ENCODE measurements around the gene LOXL3. TPM values are rescaled to one million over a fixed set of nuclear protein-coding genes. Genes with fewer than 3 reads are reported as not detected.
A peak's percentile ranks its signal among the peaks of the same experiment; 100 is the strongest.
"Not testable (repeated sequence)": the region's sequence is repeated elsewhere in the genome, so short reads cannot be mapped to it uniquely, and the experiment has no call there.

LOXL3 gene
- polyA plus RNA-seq, 1 donor from 2014 or later, result 20.1 TPM

- no peak overlapping the region for H2AFZ ChIP-seq (ENCODE audit: low read depth, low read length)
- no peaks in the 10 kb centered on the region for H3F3A ChIP-seq (ENCODE audit: insufficient read depth, low read length, poor library complexity, severe bottlenecking)
- peaks cover 8% of the 10 kb centered on the region for H3K79me2 ChIP-seq (replicated peaks; ENCODE audit: insufficient read depth, low read length)
Measured at GRCh38 chr2:74486141-74486540, 67.6 kb downstream of the LOXL3 start.

GRCh38 chr2:74483675-74484164 lies 70.0 kb downstream of the LOXL3 start:
- H3K9me2 ChIP-seq (ENCODE audit: insufficient read depth, low read length); H3K36me3 ChIP-seq (ENCODE audit: insufficient read depth, low read length); H3F3A ChIP-seq (ENCODE audit: insufficient read depth, low read length, poor library complexity, severe bottlenecking); H3K9me3 ChIP-seq (ENCODE audit: low read length); H3K27me3 ChIP-seq (ENCODE audit: insufficient read depth, low read depth, low read length); H2AFZ ChIP-seq (ENCODE audit: low read depth, low read length); H3K27ac ChIP-seq (ENCODE audit: low read length); H4K20me1 ChIP-seq (ENCODE audit: insufficient read depth): not testable (repeated sequence)
- H3K9ac ChIP-seq (ENCODE audit: low read length), result peak overlapping the region; percentile 94
- peak overlapping the region; percentile 97 for H3K4me2 ChIP-seq (ENCODE audit: low read length)
- peak overlapping the region; percentile 100 for H3K4me3 ChIP-seq (ENCODE audit: low read length)
- H3K79me2 ChIP-seq (replicated peaks; ENCODE audit: insufficient read depth, low read length), result peaks cover 26% of the 10 kb centered on the region

More at GRCh38 chr2:74486141-74486540, 67.6 kb downstream of the LOXL3 start:
- Histone ChIP-seq H3K36me3 (ENCODE audit: insufficient read depth, low read length) (no peaks in the 10 kb centered on the region), H3K9me3 (ENCODE audit: low read length) (no peaks in the 10 kb centered on the region), H4K20me1 (ENCODE audit: insufficient read depth) (no peaks in the 10 kb centered on the region), H3K9ac (ENCODE audit: low read length) (no peak overlapping the region), H3K27me3 (ENCODE audit: insufficient read depth, low read depth, low read length) (no peaks in the 10 kb centered on the region), H3K27ac (ENCODE audit: low read length) (no peak overlapping the region), H3K4me3 (ENCODE audit: low read length) (no peak overlapping the region), H3K9me2 (ENCODE audit: insufficient read depth, low read length) (no peaks in the 10 kb centered on the region), H3K4me2 (ENCODE audit: low read length) (no peak overlapping the region)
- TF ChIP-seq REST (IDR thresholded peaks at IDR 0.05; ENCODE audit: borderline replicate concordance), result no peak
- TF ChIP-seq EZH2 (IDR thresholded peaks at IDR 0.05; ENCODE audit: borderline replicate concordance, insufficient read depth, low read length, poor library complexity, severe bottlenecking), result no peak
- no peak for TF ChIP-seq SMC3 (conservative IDR thresholded peaks at IDR 0.05; ENCODE audit: poor library complexity)
- no peak for TF ChIP-seq EP300 (conservative IDR thresholded peaks at IDR 0.05; ENCODE audit: poor library complexity, severe bottlenecking)
- TF ChIP-seq CTCF (IDR thresholded peaks at IDR 0.05; ENCODE audit: poor library complexity, severe bottlenecking), result no peak
- no peak for TF ChIP-seq RAD21 (conservative IDR thresholded peaks at IDR 0.05)
- no peak for TF ChIP-seq MXI1 (conservative IDR thresholded peaks at IDR 0.05; ENCODE audit: poor library complexity, severe bottlenecking)
- TF ChIP-seq TAF1 (IDR thresholded peaks at IDR 0.05; ENCODE audit: low read depth), result no peak
- TF ChIP-seq POLR2AphosphoS5 (IDR thresholded peaks at IDR 0.05), result no peak
